Measurements from ENCODE around the gene APBA2. TPM values are rescaled to one million over a fixed set of nuclear protein-coding genes. Genes with fewer than 3 reads are reported as not detected.

The APBA2 gene
- total RNA-seq, 1 experiment from 2014 or later = 0.31 TPM

- ChIA-PET CTCF (no interaction called here), POLR2A (no interaction called here)
- no peak overlapping the region for H3K4me3 ChIP-seq (ENCODE audit: low read depth in 2 of 2, low read length in 2 of 2)
- H3K9me3 ChIP-seq (ENCODE audit: control insufficient read depth, insufficient read depth, low read depth, low read length) = no peaks in the 10 kb centered on the region
- in situ Hi-C loops (cut with HindIII; ENCODE audit: low pct_unique_long_range_greater_than_20kb, low sequenced_read_pairs) (no loop called here), intact Hi-C loops (cut with micrococcal nuclease; ENCODE audit: unreplicated experiment) (no loop called here)
- no peaks in the 10 kb centered on the region; the same call in 1 of the 2 replicates for H3K4me1 ChIP-seq (ENCODE audit: control insufficient read depth, insufficient read depth, low read length)
- ATAC-seq = no peak
- no peak for DNase-seq (ENCODE audit: low read depth, low spot score)
- no peak for TF ChIP-seq REST (IDR thresholded peaks at IDR 0.05; ENCODE audit: insufficient read depth in 1 of 2, low read depth in 2 of 2, low read length in 1 of 2)
- TF ChIP-seq, protein P1, sequence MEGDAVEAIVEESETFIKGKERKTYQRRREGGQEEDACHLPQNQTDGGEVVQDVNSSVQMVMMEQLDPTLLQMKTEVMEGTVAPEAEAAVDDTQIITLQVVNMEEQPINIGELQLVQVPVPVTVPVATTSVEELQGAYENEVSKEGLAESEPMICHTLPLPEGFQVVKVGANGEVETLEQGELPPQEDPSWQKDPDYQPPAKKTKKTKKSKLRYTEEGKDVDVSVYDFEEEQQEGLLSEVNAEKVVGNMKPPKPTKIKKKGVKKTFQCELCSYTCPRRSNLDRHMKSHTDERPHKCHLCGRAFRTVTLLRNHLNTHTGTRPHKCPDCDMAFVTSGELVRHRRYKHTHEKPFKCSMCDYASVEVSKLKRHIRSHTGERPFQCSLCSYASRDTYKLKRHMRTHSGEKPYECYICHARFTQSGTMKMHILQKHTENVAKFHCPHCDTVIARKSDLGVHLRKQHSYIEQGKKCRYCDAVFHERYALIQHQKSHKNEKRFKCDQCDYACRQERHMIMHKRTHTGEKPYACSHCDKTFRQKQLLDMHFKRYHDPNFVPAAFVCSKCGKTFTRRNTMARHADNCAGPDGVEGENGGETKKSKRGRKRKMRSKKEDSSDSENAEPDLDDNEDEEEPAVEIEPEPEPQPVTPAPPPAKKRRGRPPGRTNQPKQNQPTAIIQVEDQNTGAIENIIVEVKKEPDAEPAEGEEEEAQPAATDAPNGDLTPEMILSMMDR (IDR thresholded peaks at IDR 0.05) = no peak
- no peak for TF ChIP-seq TCF7L2 (IDR thresholded peaks at IDR 0.05; ENCODE audit: low read depth, low read length)
- TF ChIP-seq POLR2AphosphoS5 (IDR thresholded peaks at IDR 0.05; ENCODE audit: low read depth, low read length) = no peak
- TF ChIP-seq SIN3A (IDR thresholded peaks at IDR 0.05; ENCODE audit: borderline replicate concordance, insufficient read depth, low read depth, low read length) = no peak
- BruUV-seq (replicated peaks) = no TSS peak
- H3K27ac ChIP-seq (ENCODE audit: low read length) = no peak overlapping the region
- no peaks in the 10 kb centered on the region for H3K36me3 ChIP-seq (ENCODE audit: control insufficient read depth, insufficient read depth, low read length)
- H3K27me3 ChIP-seq (ENCODE audit: control insufficient read depth, insufficient read depth, low read length) = no peaks in the 10 kb centered on the region
Observed at GRCh38 chr15:29110733-29111132, 225.0 kb downstream of the APBA2 start.

DNA sequence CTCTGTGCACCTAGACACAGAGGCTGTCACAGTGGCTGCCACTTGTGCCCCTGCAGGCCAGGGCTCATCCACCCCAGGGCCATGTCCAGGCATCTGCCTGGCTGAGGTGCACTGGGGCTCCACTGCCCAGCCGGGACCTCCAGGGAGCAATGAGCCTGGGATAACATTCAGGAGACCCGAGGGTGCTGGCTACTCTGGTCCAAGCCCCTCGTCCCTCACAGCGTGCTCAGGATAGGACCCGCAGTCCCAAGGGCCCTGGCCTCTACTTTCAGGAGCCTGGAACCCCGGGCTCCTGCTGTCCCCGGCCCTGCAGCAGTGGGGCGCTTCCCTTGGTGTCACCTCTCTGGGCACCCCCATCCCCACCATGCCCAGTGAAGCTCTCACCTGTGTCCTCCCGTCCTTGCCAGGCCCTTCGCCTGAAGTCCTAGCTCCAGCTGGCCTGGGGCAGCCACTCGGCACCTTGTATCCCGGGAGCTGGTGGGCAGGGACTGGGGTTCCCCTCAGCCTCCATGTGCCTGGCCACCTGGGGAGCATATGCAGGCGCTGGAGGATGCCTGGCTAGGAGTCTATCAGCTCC lies 226.0 kb downstream of the APBA2 start:
- no peaks in the 10 kb centered on the region; the same call in 1 of the 2 replicates for H3K4me1 ChIP-seq (ENCODE audit: control insufficient read depth, insufficient read depth, low read length)
- no peaks in the 10 kb centered on the region for H3K9me3 ChIP-seq (ENCODE audit: control insufficient read depth, insufficient read depth, low read depth, low read length)
- H3K27ac ChIP-seq (ENCODE audit: low read length) = no peak overlapping the region
- in situ Hi-C loops (cut with HindIII; ENCODE audit: low pct_unique_long_range_greater_than_20kb, low sequenced_read_pairs) (no loop called here), intact Hi-C loops (cut with micrococcal nuclease; ENCODE audit: unreplicated experiment) (no loop called here)
- no TSS peak for BruUV-seq (replicated peaks)
- TF ChIP-seq REST (IDR thresholded peaks at IDR 0.05; ENCODE audit: insufficient read depth in 1 of 2, low read depth in 2 of 2, low read length in 1 of 2) (no peak), POLR2AphosphoS5 (IDR thresholded peaks at IDR 0.05; ENCODE audit: low read depth, low read length) (no peak), TCF7L2 (IDR thresholded peaks at IDR 0.05; ENCODE audit: low read depth, low read length) (no peak), SIN3A (IDR thresholded peaks at IDR 0.05; ENCODE audit: borderline replicate concordance, insufficient read depth, low read depth, low read length) (no peak)
- TF ChIP-seq, protein P1 (IDR thresholded peaks at IDR 0.05) = no peak
- no peak for ATAC-seq
- DNase-seq (ENCODE audit: low read depth, low spot score) = no peak
- H3K4me3 ChIP-seq (ENCODE audit: low read depth in 2 of 2, low read length in 2 of 2) = no peak overlapping the region
- POLR2A ChIA-PET = no interaction called here
- no peaks in the 10 kb centered on the region for H3K27me3 ChIP-seq (ENCODE audit: control insufficient read depth, insufficient read depth, low read length)
- no peaks in the 10 kb centered on the region for H3K36me3 ChIP-seq (ENCODE audit: control insufficient read depth, insufficient read depth, low read length)
- CTCF ChIA-PET = no interaction called here
